NCI-H1436 treated with DMSO at 0.1 percent for 48 hours (cell line): ENCODE data around the gene TMEM94.
A peak's percentile ranks its signal among the peaks of the same experiment; 100 is the strongest.
"Not testable (repeated sequence)": the region's sequence is repeated elsewhere in the genome, so short reads cannot be mapped to it uniquely, and the experiment has no call there.

Experiments used
- DNase-seq: peaks from one replicate; lab custom pipeline; 2025; lab: John Stamatoyannopoulos, UW

TMEM94 gene

DNA sequence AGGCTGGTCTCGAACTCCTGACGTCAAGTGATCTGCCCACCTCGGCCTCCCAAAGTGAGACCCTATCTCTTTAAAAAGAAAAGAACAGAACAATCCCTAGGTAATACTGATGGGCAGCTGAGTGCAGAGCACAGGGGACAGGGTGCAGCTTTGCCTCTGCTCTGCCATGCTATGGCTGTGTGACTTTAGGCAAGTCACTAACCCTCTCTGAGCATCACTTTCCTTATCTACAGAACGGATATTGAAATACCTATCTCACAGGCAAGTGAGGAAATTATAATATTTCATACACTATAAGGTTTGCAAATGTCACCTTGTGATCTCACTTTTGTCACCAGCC is 54.8 kb downstream of the TMEM94 start:
- no peak for DNase-seq

GRCh38 chr17:75511610-75512575 is 55.5 kb downstream of the TMEM94 start:
- DNase-seq = no peak

- DNase-seq = no peak
Measured at GRCh38 chr17:75512926-75513640, 56.6 kb downstream of the TMEM94 start.

DNA sequence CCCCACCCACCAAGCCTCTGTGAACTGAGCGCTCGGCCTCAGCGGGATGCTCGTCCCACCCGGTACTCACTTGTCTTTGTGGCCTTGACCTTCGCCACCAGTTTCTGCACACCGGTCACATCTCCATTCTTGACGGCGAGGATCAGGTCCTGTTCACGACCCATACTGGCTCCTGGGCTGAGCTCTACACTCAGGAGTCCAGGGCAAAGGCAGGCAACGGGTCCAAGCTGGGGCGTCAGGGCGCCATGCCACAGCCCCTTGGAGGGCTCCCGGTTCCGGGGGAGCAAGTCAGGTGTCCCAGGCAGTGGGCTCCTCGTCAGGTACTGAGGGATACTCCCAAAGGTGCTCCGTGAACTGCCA is 57.2 kb downstream of the TMEM94 start:
- no peak for DNase-seq

DNA sequence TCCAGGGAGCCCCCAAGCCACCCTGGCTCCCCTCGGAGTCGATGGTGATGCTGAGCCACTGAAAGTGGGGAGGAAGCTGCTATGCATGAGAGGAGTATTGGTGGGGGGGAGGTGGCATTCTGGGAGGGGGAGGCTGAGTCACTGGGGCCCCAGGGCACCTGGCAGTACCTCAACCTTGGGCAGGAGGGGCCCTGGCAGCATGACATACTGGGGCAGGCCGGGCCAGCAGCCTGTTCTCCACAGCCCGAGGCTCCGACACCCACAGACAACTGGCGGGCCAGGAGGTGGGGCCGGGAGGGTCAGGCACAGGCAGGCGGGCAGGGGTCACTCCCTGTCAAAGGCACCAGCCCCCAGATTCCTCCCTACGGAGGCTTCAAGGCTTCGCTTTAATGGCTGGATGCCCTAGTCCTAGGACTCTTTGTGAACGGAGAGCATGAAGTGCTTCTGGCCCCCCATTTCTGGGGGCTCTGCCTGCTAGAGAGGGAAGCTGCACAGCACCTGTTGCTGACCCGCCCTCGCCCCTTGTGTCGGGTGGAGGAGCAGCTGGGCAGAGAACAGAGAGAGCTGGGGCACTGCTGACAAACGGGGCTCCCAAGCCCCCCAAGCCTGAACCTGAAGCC is 58.0 kb downstream of the TMEM94 start:
- DNase-seq = no peak

GRCh38 chr17:75514919-75515495 is 58.6 kb downstream of the TMEM94 start:
- no peak for DNase-seq

DNA sequence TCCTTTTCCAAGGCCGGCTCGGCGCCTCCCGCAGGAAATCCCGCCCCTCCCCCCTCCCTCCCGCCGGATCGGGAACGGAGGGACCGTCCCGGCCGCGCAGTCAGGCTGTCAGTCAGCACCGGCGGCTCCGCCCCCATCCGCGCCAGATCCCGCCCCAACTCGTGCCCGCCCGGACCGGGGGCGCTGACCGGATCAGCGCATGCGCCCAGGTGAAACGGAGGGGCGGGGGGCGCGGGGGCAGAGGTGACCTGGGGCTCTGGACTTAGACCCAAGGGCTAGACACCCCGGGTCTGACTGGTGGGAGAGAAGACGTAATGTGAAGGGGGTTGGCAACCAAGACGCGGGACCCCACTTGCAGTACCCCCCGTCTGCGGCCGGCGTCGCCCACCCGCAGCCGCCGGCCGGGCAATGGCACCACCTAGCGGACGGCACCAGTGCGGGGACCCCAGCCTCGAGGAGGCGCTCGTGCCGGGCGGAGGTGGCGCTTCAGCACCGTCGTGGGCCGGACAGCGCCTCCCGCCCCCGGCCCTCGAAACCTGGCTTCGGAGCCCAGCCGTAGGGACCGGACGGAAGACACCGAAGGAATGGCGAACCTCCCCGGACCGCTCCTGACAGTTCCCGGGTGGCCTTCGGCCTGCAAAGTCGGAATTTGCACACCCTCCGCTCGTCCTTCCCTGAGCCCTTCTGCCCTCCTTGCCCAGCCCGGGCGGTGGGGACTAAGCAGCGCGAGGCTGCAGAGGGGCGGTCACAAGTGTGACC is 59.2 kb downstream of the TMEM94 start, which contains the start of gene CASKIN2:
CASKIN2 (minus strand) TSS at position 42 of the 759 bp plus-strand sequence. CDS start 1,733 bp downstream, outside the sequence.
- peak; percentile 62 for DNase-seq

GRCh38 chr17:75516255-75516618 is 59.8 kb downstream of the TMEM94 start, which contains the start of gene TSEN54:
TSS of gene TSEN54 (plus strand) at chr17:75516528. CDS start at chr17:75516561, 33 bp downstream.
- DNase-seq = peak; percentile 47

DNA sequence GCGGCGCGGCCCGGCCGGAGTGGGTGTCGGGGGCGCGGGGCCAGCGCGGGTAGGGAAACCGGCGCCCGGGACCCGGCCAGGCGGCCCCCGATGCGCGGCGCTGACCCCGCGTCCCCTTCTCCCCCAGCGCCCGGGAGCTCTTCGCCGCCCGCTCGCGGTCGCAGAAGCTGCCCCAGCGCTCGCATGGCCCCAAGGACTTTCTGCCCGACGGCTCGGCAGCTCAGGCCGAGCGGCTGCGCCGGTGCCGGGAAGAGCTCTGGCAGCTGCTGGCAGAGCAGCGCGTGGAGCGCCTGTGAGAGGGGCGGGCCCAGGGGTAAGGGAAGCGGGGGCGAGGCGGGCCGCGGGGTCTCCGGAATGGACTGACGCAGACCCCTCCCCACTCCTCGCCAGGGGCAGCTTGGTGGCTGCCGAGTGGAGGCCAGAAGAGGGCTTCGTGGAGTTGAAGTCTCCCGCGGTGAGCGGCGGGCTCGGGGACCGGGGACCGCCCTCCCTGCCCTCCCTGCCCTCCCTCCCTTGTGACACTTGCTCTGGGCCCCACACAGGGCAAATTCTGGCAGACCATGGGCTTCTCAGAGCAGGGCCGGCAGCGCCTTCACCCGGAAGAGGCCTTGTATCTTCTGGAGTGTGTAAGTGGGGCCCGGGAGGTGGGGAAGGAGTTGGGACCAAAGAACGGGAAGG is 60.3 kb downstream of the TMEM94 start:
- DNase-seq = no peak

- DNase-seq = no peak
Measured at GRCh38 chr17:75517297-75517865, 60.9 kb downstream of the TMEM94 start.

DNA sequence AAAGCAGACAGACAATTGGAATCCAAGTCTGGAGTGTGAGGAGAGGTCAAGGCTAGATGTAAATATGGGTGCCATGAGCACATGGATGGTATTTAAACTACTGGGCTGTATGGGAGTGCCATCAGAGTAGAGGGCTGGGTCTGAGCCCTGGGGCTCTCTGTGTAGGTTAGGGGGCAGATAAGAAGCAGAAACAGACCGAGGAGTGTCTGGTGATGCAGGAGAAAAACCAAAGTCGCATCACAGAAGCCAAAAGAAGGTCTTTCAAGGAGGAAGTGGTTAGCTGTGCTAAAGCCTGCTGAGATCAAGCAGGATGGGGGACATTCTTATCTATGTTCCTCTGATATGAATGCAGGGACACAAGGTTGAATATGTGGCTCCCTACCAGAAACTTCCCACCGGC is 61.8 kb downstream of the TMEM94 start:
- no peak for DNase-seq

DNA sequence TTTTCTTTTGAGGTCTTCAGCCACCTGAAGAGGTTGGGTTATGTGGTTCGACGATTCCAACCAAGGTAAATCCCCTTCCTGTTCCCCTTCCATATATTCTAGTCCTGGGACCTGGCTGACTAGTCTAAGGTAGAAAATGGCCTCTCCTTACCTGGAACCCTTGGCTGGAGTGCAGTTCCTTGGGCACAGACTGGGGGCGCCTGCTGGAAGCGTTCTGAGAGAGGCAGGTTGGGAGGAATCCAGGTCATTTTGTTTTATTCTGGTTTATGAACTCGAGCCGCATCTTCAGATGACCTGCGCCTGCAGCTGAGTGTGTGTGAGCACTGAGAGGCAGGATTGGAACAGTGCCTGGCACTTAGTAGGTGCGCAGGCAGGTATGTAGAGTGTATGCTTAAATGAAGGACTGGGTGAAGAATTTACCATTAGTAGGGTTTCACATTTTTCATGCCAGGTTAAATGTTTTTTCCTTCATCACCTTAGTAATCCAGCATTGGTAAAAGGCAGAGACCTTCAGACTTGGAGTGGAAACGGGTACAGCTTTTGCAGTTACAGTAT is 62.6 kb downstream of the TMEM94 start:
- no peak for DNase-seq

DNA sequence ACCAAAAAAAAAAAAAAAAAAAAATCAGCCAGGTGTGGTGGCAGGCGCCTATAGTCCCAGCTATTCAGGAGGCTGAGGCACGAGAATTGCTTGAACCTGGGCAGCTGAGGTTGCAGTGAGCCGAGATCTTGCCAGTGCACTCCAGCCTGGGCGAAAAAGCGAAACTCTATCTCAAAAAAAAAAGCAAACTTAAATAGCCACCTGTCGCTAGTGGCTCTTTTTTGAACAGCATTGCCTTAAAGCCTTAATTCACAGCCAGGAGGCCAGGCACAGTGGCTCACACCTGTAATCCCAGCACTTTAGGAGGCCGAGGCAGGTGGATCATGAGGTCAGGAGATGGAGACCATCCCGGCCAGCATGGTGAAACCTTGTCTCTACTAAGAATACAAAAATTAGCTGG is 64.0 kb downstream of the TMEM94 start:
- not testable (repeated sequence) for DNase-seq

- DNase-seq = no peak
Measured at GRCh38 chr17:75521290-75521689, 64.9 kb downstream of the TMEM94 start.

DNA sequence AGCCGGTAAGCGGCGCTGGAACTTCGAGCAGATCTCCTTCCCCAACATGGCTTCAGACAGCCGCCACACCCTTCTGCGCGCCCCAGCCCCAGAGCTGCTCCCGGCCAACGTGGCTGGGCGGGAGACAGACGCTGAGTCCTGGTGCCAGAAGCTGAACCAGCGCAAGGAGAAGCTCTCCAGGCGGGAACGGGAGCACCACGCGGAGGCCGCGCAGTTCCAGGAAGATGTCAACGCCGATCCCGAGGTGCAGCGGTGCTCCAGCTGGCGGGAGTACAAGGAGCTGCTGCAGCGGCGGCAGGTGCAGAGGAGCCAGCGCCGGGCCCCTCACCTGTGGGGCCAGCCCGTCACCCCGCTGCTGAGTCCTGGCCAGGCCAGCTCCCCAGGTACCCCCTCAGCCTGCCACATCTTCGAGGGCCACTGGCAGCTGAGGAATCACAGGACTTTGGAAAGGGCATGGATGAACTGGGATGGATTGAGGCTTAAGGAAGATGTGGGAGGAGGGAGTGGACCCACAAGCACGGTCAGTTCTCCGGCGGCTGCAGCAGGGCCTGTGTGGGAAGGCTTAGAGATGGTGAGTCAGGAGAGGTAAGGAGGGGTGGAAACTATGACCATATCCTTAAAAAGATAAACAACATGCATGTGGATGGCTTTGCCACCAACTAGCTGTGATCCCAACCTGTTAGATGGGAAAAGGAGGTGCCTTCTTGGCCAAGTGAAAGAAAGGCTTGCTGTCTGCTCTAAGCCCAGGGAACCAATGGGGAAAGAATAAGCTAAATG is 65.7 kb downstream of the TMEM94 start:
- DNase-seq = no peak

GRCh38 chr17:75523647-75524046 is 67.2 kb downstream of the TMEM94 start:
- DNase-seq = no peak

DNA sequence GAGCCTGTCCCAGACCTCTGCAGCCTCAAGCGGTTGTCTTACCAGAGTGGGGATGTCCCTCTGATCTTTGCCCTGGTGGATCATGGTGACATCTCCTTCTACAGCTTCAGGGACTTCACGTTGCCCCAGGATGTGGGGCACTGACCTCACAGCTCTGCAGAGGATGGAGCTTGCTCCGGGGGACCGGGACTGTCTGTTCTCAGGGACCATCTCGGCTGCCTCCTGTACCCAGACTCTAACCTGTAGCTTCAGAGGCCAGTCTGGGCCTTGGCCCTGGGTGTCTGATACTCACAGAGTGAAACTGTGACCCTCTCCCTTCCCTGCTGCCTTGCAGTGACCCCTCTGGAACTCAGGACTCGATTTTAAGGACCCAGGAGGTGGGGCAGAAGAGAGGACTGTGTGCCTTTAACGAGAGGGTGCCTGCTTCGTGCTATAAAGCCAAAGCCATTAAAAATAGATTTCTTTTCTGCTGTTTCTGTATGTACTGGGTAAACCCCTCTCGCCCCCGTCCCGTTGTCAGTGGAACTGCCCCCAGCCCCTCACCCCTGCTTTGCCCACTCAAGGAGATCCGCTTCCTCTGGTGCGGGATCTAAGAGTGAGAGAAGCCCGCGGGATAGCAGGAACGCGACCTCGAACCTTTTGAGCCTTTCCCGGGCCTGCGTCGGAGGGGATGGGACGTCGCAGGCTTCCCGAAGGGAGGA is 68.0 kb downstream of the TMEM94 start:
- DNase-seq = no peak

DNA sequence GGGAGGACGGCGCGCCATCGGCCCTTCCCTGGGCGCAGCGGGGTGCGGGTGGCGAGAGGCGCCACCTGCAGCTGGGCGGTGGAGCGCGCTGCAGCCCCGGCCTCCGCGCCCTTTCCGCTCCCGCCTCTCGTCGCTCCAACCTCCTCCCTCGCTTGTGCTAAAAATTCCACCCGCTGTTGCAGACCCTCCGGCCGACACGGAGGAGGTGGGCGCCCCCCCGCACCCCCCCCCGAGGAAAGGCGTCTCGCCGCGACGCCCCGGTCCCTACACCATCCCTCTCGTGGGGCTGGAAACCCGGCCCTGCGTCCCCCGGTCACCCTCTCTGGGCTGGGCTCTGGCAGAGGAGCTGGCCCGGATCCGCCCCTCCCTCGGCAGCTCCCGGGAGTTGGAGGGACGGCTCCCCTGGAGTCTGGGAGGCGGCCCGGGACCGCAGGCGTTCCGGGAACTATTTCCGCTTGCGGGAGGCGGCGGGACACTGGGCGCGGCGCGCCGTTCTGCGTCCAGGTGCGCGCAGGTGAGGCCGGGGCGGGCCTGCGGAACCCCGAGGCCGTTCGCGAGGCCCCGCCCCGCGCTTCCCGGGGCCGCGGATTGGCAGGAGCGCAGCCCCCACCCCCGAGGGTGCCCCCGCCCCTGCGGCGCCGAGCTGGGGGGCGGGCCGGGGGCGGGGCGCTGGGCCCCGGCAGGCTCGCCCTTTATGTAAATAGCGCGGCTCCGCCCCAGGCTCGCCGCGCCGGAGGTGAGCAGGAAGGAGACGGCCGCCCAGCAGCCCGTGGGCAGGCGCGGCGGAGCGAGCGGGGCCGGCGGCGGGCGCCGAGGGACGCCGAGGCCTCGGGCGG is 68.8 kb downstream of the TMEM94 start, which contains the start of gene LLGL2:
LLGL2 (plus strand) TSS at position 728 of the 836 bp plus-strand sequence. CDS start 17,730 bp downstream, outside the sequence.
- DNase-seq = peak; percentile 56
